Kidney epithelial cell (primary cell): ENCODE data around the gene NFIC. TPM values are rescaled to one million over a fixed set of nuclear protein-coding genes. Genes with fewer than 3 reads are reported as not detected.

Experiments used
- DNase-seq: peaks from one replicate; pipeline ENCODE4 v3.0.0-alpha.2; 2010; ENCODE audit warnings: low read depth
- H3K27me3 ChIP-seq: 2 replicates; pipeline ENCODE4 v1.6.0; 2011; ENCODE audit warnings: low read length; ENCODE audit not compliant: control insufficient read depth, insufficient read depth
- H3K36me3 ChIP-seq: 2 replicates; pipeline ENCODE4 v1.5.1; 2011; ENCODE audit warnings: low read length; ENCODE audit not compliant: control insufficient read depth, insufficient read depth
- H3K4me3 ChIP-seq: 2 replicates; pipeline ENCODE4 v1.5.1; 2011; ENCODE audit warnings: low read depth, mild to moderate bottlenecking, control low read depth, low read length
- total RNA-seq: library from RNA; depleted of rRNA; stranded (reverse); fragments of >200 nt; gene quantifications from 2 replicates; pipeline ENCODE4 v1.2.3, GENCODE V29; 2015
- TF ChIP-seq, protein P1 (sequence below): IDR thresholded peaks from 2 replicates; pipeline ENCODE4 v1.5.1; 2011; ENCODE audit warnings: mild to moderate bottlenecking, moderate library complexity, low read length, control low read depth, inconsistent platforms; ENCODE audit not compliant: insufficient read depth, poor library complexity, severe bottlenecking

The NFIC gene
- total RNA-seq, 1 donor from 2014 or later = 18.0 TPM

DNA sequence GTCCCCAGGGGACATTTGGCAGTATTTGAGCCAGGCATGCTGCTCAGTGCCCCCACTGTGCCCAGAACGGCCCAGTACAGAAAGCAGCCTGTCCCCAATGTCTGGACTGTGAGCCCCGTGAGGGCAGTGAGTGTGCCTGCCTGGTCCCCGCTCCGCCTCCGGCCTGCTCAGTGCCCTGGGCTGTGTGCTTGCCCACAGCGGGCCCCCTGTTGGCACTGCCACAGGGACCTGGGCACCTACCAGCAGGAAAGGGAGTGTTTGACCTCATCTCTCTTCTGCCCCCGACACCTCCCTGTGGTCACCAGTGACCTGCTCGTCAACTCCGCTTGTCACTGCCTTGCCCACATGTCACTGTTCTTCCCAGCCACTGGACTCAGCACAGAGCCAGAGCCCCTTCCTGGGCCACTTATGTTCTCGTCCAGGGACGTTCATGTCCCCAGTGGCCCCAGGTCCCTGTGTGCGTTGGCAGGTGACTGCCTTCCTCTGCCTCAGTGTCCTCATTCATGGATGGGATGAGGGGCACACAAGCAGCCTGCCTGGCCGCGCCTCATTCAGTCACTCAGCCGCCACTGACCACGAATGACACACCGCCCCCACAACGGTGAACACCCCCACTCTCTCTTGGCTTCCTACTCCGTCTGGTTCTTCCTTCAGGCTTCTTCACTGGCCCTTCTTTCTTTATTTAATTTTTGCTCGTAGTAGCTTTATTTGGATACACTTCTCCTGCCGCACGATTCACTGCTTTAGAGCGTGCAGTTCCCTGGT lies 142.6 kb downstream of the NFIC start:
- TF ChIP-seq, protein P1, sequence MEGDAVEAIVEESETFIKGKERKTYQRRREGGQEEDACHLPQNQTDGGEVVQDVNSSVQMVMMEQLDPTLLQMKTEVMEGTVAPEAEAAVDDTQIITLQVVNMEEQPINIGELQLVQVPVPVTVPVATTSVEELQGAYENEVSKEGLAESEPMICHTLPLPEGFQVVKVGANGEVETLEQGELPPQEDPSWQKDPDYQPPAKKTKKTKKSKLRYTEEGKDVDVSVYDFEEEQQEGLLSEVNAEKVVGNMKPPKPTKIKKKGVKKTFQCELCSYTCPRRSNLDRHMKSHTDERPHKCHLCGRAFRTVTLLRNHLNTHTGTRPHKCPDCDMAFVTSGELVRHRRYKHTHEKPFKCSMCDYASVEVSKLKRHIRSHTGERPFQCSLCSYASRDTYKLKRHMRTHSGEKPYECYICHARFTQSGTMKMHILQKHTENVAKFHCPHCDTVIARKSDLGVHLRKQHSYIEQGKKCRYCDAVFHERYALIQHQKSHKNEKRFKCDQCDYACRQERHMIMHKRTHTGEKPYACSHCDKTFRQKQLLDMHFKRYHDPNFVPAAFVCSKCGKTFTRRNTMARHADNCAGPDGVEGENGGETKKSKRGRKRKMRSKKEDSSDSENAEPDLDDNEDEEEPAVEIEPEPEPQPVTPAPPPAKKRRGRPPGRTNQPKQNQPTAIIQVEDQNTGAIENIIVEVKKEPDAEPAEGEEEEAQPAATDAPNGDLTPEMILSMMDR = no peak
- Histone ChIP-seq H3K4me3 (no peak overlapping the region), H3K36me3 (no peaks in the 10 kb centered on the region), H3K27me3 (no peaks in the 10 kb centered on the region)
- no peak for DNase-seq

DNA sequence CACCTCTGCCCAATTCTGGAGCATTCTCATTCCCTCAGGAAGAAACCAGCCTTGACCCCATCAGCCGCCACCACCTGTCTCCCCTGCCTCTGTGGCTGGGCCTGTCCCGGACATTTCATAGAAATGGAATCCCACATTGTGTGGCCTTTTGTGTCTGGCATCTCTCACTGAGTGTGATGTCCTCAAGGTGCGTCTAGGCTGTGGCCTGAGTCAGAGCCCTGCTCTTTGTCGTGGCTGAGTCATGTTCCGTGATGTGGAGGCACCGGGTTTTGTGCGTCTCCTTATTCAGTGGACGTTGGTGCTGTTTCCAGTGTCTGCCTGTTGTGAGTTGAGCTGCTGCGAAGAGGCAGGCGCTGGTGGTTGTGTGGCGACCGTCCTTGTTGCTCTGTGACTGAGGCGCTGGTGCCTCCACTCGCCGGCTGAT lies 143.2 kb downstream of the NFIC start:
- no peak overlapping the region for H3K4me3 ChIP-seq
- H3K27me3 ChIP-seq = no peaks in the 10 kb centered on the region
- TF ChIP-seq, protein P1 = no peak
- H3K36me3 ChIP-seq = no peaks in the 10 kb centered on the region
- no peak for DNase-seq

DNA sequence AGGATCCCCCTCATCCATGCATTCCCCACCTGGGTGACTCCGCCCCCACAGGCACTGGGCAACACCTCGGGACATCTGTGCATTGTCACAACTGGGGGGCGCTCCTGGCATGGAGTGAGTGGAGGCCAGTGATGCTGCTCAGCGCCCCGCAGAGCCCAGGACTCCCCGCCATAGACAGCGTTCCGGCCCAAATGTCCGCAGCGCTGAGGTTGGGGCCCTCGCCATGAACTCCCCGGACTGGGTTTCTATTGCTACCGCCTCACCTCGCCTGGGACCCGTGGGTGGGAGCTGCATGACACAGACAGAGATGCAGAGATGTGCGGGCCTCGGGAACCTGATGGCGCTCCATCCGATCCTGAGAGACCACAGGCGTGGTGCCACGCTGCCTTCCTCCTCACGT lies 144.3 kb downstream of the NFIC start:
- no peaks in the 10 kb centered on the region for H3K27me3 ChIP-seq
- no peak for DNase-seq
- H3K36me3 ChIP-seq = no peaks in the 10 kb centered on the region
- no peak overlapping the region for H3K4me3 ChIP-seq
- TF ChIP-seq, protein P1 = no peak

GRCh38 chr19:3511506-3512251 lies 145.3 kb downstream of the NFIC start:
- H3K27me3 ChIP-seq = no peaks in the 10 kb centered on the region
- no peak for DNase-seq
- no peaks in the 10 kb centered on the region for H3K36me3 ChIP-seq
- no peak overlapping the region for H3K4me3 ChIP-seq
- TF ChIP-seq, protein P1 = no peak

DNA sequence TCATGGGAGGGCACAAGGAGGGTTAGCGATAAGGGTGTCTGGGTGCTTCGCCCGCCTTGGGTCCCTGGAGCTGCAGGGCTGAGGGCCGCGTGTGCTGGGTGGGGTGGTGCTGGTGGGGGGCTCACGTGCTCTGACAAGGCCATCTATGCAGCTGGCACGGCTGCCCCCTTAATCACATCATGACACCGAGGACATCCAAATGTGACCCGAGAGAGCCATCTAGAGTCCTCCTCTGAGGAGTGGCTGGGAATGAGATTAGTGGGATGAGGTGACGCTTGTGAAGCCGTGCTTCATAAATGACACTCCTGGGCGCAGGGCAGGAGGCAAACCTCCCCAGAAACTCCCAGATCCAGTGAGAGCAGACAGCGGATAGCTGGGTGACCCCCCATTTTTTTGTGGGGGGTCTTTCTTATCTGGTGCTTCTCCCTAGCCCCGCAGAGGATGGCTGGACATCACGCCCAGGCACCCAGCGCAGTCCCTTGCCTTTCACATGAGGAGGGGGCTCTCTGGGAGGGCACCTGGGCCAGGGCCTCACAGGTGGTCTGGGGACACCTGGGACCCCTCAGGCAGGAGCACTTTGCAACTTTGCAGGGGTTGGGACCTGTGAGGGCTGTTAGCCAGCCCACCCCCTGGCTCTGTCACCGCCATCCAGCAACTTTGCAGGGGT lies 146.3 kb downstream of the NFIC start:
- no peaks in the 10 kb centered on the region for H3K27me3 ChIP-seq
- TF ChIP-seq, protein P1 = no peak
- no peak overlapping the region for H3K4me3 ChIP-seq
- H3K36me3 ChIP-seq = no peaks in the 10 kb centered on the region
- DNase-seq = no peak
